Endothelial cell of umbilical vein (primary cell): Measurements from ENCODE around the gene CES5A.

Experiments used
- POLR2A ChIP-seq: IDR thresholded peaks from 2 replicates; pipeline ENCODE4 v1.6.1; 2012; ENCODE audit warnings: low read depth, mild to moderate bottlenecking, control low read depth, low read length
- POLR2AphosphoS5 ChIP-seq: IDR thresholded peaks from 2 replicates; pipeline ENCODE4 v1.6.1; 2012; ENCODE audit warnings: low read depth, mild to moderate bottlenecking, control low read depth, low read length, moderate library complexity; ENCODE audit not compliant: insufficient read depth

- TF ChIP-seq POLR2AphosphoS5 = no peak
- TF ChIP-seq POLR2A = no peak
Measured at GRCh38 chr16:55876854-55877253, 1.7 kb upstream of the CES5A start.
